GM21723 (cell line): ENCODE measurements around the gene TERB1.

Experiments used
- ATAC-seq: cut with Tn5 transposase; IDR thresholded peaks from one replicate; pipeline ENCODE4 v1.9.1; 2021; ENCODE audit warnings: mild to moderate bottlenecking, moderate library complexity; ENCODE audit not compliant: unreplicated experiment

The TERB1 gene

DNA sequence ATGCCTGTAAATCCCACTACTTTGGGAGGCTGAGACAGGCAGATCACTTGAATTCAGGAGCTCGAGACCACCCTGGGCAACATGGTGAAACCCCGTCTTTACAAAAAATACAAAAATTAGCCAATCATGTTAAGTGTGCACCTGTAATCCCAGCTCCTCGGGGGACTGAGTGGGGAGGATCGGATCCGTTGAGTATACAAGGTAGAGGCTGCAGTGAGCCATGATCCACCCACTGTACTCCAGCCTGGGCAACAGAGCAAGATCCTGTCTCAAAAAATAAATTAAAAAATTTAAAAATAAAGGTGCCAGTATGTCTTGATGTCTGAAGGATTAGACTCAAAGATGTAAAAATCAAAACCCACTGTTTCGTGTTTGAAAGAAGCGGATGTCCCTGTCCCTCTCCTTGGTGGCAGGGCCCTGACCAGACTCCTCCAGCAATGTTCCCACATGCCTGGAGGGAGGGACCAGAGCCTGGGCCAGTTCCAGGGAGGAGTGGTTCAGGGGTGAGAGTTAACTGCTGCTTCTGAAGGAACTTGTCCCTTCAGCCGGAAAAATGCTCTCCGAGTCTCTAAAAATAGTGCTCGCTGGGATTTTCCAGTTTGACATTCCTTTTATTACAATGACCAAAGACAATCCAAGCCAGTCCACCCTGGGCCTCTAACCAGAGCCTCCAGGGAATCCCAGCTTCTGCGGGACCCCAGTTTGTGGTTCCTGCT is 95.4 kb downstream of the TERB1 start:
- ATAC-seq = no peak
